Measurements from ENCODE around the gene AOC2. TPM values are rescaled to one million over a fixed set of nuclear protein-coding genes. Genes with fewer than 3 reads are reported as not detected.
A peak's percentile ranks its signal among the peaks of the same experiment; 100 is the strongest.

Gene AOC2
- total and polyA plus RNA-seq, 2 of the 13 experiments (the other 11 are each of a cell fraction or from before 2014, with no cell fraction given): 1.2 to 3.3 TPM

DNA sequence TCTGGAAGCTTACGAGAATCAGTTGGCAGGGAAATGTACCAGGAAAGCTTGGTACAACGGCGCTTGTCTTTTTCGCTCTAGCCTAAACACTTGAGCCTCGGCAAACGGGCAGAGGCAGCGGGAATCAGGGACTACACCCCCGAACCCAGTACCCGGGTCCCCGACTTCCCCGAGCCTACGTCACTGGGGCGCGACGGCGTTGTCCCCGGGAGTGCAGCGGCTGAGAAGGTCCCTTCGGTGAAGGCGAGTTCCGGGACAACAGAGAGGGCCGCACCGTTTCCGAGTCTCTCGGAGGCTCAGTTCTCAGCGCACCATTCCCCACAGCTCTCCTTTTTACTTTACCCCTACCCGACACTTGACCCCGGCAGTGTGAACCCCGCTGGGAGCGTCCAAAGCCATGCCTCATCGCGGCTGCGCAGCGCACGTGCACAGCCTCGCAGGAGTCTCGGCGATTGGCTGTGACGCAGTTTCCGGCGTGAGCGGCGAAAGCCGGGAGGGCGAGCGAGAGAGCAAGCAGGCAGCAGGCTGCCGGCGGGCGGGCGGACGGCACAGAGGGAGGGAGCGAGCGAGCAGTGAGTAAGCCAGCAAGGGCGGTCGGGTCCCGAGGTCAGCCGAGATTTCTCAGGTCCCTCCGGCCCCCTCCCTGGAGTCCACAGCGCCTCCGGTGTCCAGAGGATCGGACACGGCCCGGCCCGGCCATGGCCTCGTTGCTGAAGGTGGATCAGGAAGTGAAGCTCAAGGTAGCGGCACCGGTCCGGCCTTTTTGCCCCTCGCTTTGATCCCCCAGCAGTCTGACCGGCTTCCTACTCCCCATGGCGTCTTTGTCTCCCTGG, 11.2 kb upstream of the AOC2 start, which contains the start of gene PSME3 (continued):
- TF ChIP-seq, protein P1, sequence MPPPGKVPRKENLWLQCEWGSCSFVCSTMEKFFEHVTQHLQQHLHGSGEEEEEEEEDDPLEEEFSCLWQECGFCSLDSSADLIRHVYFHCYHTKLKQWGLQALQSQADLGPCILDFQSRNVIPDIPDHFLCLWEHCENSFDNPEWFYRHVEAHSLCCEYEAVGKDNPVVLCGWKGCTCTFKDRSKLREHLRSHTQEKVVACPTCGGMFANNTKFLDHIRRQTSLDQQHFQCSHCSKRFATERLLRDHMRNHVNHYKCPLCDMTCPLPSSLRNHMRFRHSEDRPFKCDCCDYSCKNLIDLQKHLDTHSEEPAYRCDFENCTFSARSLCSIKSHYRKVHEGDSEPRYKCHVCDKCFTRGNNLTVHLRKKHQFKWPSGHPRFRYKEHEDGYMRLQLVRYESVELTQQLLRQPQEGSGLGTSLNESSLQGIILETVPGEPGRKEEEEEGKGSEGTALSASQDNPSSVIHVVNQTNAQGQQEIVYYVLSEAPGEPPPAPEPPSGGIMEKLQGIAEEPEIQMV (CRISPR knock-in tag; IDR thresholded peaks at IDR 0.05; ENCODE audit: low read depth): no peak; the same call in 1 of the 2 replicates
- TF ChIP-seq ZFP37 (CRISPR knock-in tag; IDR thresholded peaks at IDR 0.05; ENCODE audit: borderline replicate concordance) (peak; percentile 42; the same call in 1 of the 2 replicates), ZNF441 (CRISPR knock-in tag; IDR thresholded peaks at IDR 0.05; ENCODE audit: borderline replicate concordance) (peak; percentile 65; the same call in 1 of the 2 replicates), MXI1 (IDR thresholded peaks at IDR 0.05; ENCODE audit: borderline replicate concordance, low read depth, low read length) (peak; percentile 99; the same call in 2 of the 3 replicates), NCOA2 (CRISPR knock-in tag; IDR thresholded peaks at IDR 0.05) (no peak; the same call in 1 of the 2 replicates), NFE2 (CRISPR knock-in tag; IDR thresholded peaks at IDR 0.05) (no peak; the same call in 1 of the 2 replicates), TBX3 (IDR thresholded peaks at IDR 0.05; ENCODE audit: borderline replicate concordance) (peak; percentile 74), DPF2 (CRISPR knock-in tag; IDR thresholded peaks at IDR 0.05; ENCODE audit: borderline replicate concordance, low read depth) (0 out of 2 replicates have a peak, but pooled peaks have one; percentile 7), SMARCE1 (IDR thresholded peaks at IDR 0.05; ENCODE audit: borderline replicate concordance) (no peak), MAFG (CRISPR knock-in tag; IDR thresholded peaks at IDR 0.05) (no peak), ZNF703 (CRISPR knock-in tag; IDR thresholded peaks at IDR 0.05; ENCODE audit: borderline replicate concordance) (peak; percentile 68; the same call in 1 of the 2 replicates), EZH2 (conservative IDR thresholded peaks at IDR 0.05; ENCODE audit: low read depth, low read length) (no peak), BORCS8-MEF2B (CRISPR knock-in tag; IDR thresholded peaks at IDR 0.05) (peak; percentile 76; the same call in 1 of the 2 replicates), SAFB2 (CRISPR knock-in tag; IDR thresholded peaks at IDR 0.05; ENCODE audit: borderline replicate concordance, low read depth) (peak; percentile 78; the same call in 1 of the 2 replicates), ZIK1 (CRISPR knock-in tag; IDR thresholded peaks at IDR 0.05; ENCODE audit: borderline replicate concordance, low read depth) (peak; percentile 94)
- TF ChIP-seq, protein P2, sequence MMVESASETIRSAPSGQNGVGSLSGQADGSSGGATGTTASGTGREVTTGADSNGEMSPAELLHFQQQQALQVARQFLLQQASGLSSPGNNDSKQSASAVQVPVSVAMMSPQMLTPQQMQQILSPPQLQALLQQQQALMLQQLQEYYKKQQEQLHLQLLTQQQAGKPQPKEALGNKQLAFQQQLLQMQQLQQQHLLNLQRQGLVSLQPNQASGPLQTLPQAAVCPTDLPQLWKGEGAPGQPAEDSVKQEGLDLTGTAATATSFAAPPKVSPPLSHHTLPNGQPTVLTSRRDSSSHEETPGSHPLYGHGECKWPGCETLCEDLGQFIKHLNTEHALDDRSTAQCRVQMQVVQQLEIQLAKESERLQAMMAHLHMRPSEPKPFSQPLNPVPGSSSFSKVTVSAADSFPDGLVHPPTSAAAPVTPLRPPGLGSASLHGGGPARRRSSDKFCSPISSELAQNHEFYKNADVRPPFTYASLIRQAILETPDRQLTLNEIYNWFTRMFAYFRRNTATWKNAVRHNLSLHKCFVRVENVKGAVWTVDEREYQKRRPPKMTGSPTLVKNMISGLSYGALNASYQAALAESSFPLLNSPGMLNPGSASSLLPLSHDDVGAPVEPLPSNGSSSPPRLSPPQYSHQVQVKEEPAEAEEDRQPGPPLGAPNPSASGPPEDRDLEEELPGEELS (CRISPR knock-in tag; IDR thresholded peaks at IDR 0.05): peak; percentile 72
- TF ChIP-seq, protein P3, sequence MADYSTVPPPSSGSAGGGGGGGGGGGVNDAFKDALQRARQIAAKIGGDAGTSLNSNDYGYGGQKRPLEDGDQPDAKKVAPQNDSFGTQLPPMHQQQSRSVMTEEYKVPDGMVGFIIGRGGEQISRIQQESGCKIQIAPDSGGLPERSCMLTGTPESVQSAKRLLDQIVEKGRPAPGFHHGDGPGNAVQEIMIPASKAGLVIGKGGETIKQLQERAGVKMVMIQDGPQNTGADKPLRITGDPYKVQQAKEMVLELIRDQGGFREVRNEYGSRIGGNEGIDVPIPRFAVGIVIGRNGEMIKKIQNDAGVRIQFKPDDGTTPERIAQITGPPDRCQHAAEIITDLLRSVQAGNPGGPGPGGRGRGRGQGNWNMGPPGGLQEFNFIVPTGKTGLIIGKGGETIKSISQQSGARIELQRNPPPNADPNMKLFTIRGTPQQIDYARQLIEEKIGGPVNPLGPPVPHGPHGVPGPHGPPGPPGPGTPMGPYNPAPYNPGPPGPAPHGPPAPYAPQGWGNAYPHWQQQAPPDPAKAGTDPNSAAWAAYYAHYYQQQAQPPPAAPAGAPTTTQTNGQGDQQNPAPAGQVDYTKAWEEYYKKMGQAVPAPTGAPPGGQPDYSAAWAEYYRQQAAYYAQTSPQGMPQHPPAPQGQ (CRISPR knock-in tag; IDR thresholded peaks at IDR 0.05; ENCODE audit: borderline replicate concordance): no peak
- TF ChIP-seq, protein P4, sequence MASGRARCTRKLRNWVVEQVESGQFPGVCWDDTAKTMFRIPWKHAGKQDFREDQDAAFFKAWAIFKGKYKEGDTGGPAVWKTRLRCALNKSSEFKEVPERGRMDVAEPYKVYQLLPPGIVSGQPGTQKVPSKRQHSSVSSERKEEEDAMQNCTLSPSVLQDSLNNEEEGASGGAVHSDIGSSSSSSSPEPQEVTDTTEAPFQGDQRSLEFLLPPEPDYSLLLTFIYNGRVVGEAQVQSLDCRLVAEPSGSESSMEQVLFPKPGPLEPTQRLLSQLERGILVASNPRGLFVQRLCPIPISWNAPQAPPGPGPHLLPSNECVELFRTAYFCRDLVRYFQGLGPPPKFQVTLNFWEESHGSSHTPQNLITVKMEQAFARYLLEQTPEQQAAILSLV (CRISPR knock-in tag; IDR thresholded peaks at IDR 0.05; ENCODE audit: borderline replicate concordance): peak; percentile 88; the same call in 1 of the 2 replicates

Measured in HepG2 (cell line).